ENCODE data around the gene NEDD9. TPM values are rescaled to one million over a fixed set of nuclear protein-coding genes. Genes with fewer than 3 reads are reported as not detected.

The NEDD9 gene
- polyA plus RNA-seq, 1 of the 3 experiments (the other 2 are of a cell fraction) = 7.4 TPM

GRCh38 chr6:11200356-11200755, 32.1 kb downstream of the NEDD9 start:
- POLR2A ChIA-PET = no interaction called here
- H3K9ac ChIP-seq = peak overlapping the region; percentile 39; the same call in 1 of the 2 replicates
- CTCF ChIA-PET = interaction anchor here (0.8 to 1.9 kb wide), 3 partner anchors 12 to 28 kb away, joined by 3 to 5 read pairs (median 3); no protein-coding TSS in a partner anchor
- no peaks in the 10 kb centered on the region for H3K9me2 ChIP-seq
- H3K4me3 ChIP-seq (ENCODE audit: low read depth in 2 of 2, low read length in 1 of 2) = no peak overlapping the region
- peaks cover 84% of the 10 kb centered on the region for H3K79me2 ChIP-seq (ENCODE audit: insufficient read depth)
- 38% methylated on average over 1 of the region's 1 CpG for WGBS (ENCODE audit: low lambda C conversion rate)
- H3K4me1 ChIP-seq (ENCODE audit: control insufficient read depth in 1 of 2, insufficient read depth in 2 of 2, low read depth in 1 of 2, low read length in 1 of 2) = peaks cover 31 to 54% of the 10 kb centered on the region in 2 experiments; a peak in 3 of 4 replicates
- no peaks in the 10 kb centered on the region for H3K9me3 ChIP-seq
- H3F3A ChIP-seq (replicated peaks; ENCODE audit: insufficient read depth) = peaks cover 32% of the 10 kb centered on the region
- H2AFZ ChIP-seq (ENCODE audit: low read depth) = no peak overlapping the region
- no peak overlapping the region for H3K4me2 ChIP-seq
- DNase-seq = no peak
- peak overlapping the region; percentile 50 to 75 for H3K27ac ChIP-seq (ENCODE audit: low read depth in 2 of 2, low read length in 1 of 2)
- H4K20me1 ChIP-seq (ENCODE audit: insufficient read depth) = no peaks in the 10 kb centered on the region
- H3K27me3 ChIP-seq (ENCODE audit: insufficient read depth) = no peaks in the 10 kb centered on the region
- H3K36me3 ChIP-seq (replicated peaks in 1 of 2; ENCODE audit: control insufficient read depth in 1 of 2, insufficient read depth in 2 of 2, low read length in 1 of 2) = peaks cover 4 to 11% of the 10 kb centered on the region in 2 experiments
- TF ChIP-seq JUND (IDR thresholded peaks at IDR 0.05) (peak; percentile 44), PBX3 (IDR thresholded peaks at IDR 0.05) (peak; percentile 68), NFIC (IDR thresholded peaks at IDR 0.05; ENCODE audit: borderline replicate concordance) (no peak), YY1 (IDR thresholded peaks at IDR 0.05; ENCODE audit: low read depth) (no peak), SMC3 (IDR thresholded peaks at IDR 0.05; ENCODE audit: low read depth, low read length) (no peak), RAD21 (IDR thresholded peaks at IDR 0.05; ENCODE audit: low read length) (no peak), CHD2 (IDR thresholded peaks at IDR 0.05; ENCODE audit: low read length, partially characterized antibody) (no peak), USF1 (IDR thresholded peaks at IDR 0.05; ENCODE audit: borderline replicate concordance, low read depth) (no peak), EP300 (IDR thresholded peaks at IDR 0.05; ENCODE audit: borderline replicate concordance in 1 of 2, low read depth in 1 of 2, low read length in 1 of 2) (peak in 1 of 2 experiments; percentile 25; a peak in 1 of 4 replicates), TEAD4 (IDR thresholded peaks at IDR 0.05; ENCODE audit: borderline replicate concordance, insufficient read depth) (0 out of 2 replicates have a peak, but pooled peaks have one; percentile 28), FOXM1 (IDR thresholded peaks at IDR 0.05; ENCODE audit: low read depth) (no peak), SIN3A (IDR thresholded peaks at IDR 0.05; ENCODE audit: borderline replicate concordance, low read depth, low read length) (no peak), ELF1 (IDR thresholded peaks at IDR 0.05) (no peak; the same call in 1 of the 2 replicates), REST (IDR thresholded peaks at IDR 0.05; ENCODE audit: low read depth, low read length) (no peak), GATA2 (CRISPR knock-in tag; IDR thresholded peaks at IDR 0.05) (no peak), TCF12 (IDR thresholded peaks at IDR 0.05) (peak; percentile 75), NRF1 (IDR thresholded peaks at IDR 0.05; ENCODE audit: low read depth, low read length) (no peak), FOSL2 (IDR thresholded peaks at IDR 0.05; ENCODE audit: borderline replicate concordance, low read depth) (peak; percentile 25; the same call in 1 of the 2 replicates), RFX5 (IDR thresholded peaks at IDR 0.05; ENCODE audit: low read length) (no peak), IRF3 (IDR thresholded peaks at IDR 0.05; ENCODE audit: low read depth, low read length) (no peak), ZBTB33 (IDR thresholded peaks at IDR 0.05; ENCODE audit: borderline replicate concordance, low read depth) (no peak), TAF1 (IDR thresholded peaks at IDR 0.05; ENCODE audit: borderline replicate concordance, low read depth, low read length) (no peak), CTCF (IDR thresholded peaks at IDR 0.05) (no peak), POLR2AphosphoS5 (IDR thresholded peaks at IDR 0.05; ENCODE audit: low read depth, low read length) (no peak), MEF2A (IDR thresholded peaks at IDR 0.05; ENCODE audit: borderline replicate concordance, low read depth) (no peak)
